ENCODE results near the gene TENM3. TPM values are rescaled to one million over a fixed set of nuclear protein-coding genes. Genes with fewer than 3 reads are reported as not detected.

The TENM3 gene
- total and polyA plus RNA-seq, 2 experiments from 2014 or later: 16.1 to 70.9 TPM

DNA sequence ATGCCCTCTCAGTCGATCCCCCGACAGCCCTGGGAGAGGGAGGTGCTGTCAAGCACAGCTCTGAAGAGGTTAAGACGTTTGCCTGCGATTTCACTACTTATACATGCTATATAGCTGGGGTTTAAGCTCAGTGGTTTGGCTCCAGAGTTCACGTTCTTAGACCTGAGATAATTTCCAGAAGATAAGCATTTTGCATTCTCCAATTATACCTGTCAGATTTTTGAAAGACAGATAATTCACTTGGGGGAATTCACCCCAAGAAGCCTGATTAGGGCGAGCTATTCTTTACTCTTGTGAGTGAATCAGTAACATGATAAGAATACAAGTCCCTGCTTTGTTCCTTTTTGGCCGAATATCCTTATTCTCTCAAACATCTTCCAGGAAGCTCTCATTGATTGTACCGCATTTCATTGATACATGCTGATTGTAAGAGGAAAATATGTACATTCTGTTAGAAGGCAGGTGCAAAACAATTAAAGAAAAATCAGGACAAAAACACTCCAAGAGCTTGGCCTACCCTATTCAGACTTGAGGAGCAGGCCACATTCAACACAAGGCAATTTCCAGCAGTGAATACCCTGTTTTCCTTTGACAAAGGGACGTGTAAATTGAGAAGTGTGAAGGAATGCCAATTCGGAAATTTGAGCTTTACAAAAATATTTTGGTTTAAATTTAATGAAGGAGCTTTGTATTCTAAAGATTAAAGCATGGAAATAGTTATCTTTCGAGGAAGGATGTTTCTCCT, 30.2 kb downstream of the TENM3 start:
- no peaks in the 10 kb centered on the region for H3K9me3 ChIP-seq (ENCODE audit: low read depth)
- no peak overlapping the region for H3K4me3 ChIP-seq
- H4K20me1 ChIP-seq (ENCODE audit: insufficient read depth, poor library complexity, severe bottlenecking): no peaks in the 10 kb centered on the region
- TF ChIP-seq EZH2 (IDR thresholded peaks at IDR 0.05; ENCODE audit: borderline replicate concordance): no peak
- TF ChIP-seq EZH2phosphoT487 (IDR thresholded peaks at IDR 0.05; ENCODE audit: low read depth, severe bottlenecking, unreplicated experiment): no peak
- no peak for TF ChIP-seq CTCF (IDR thresholded peaks at IDR 0.05; ENCODE audit: poor library complexity)
- no peaks in the 10 kb centered on the region for H3K36me3 ChIP-seq (replicated peaks; ENCODE audit: insufficient read depth, low read depth)
- no peak overlapping the region for H3K27ac ChIP-seq
- H3K4me1 ChIP-seq (ENCODE audit: insufficient read depth): peaks cover 19% of the 10 kb centered on the region
- H3K9me2 ChIP-seq (replicated peaks; ENCODE audit: insufficient read depth): no peaks in the 10 kb centered on the region
- H3K4me2 ChIP-seq: no peak overlapping the region
- 73% methylated on average over 11 of the region's 11 CpGs for WGBS (ENCODE audit: low lambda C conversion rate, missing lambda C conversion rate)
- H3K27me3 ChIP-seq: no peaks in the 10 kb centered on the region
- no peaks in the 10 kb centered on the region for H3K79me2 ChIP-seq
- no peak for DNase-seq (ENCODE audit: low spot score)
- H2AFZ ChIP-seq: no peak overlapping the region

DNA sequence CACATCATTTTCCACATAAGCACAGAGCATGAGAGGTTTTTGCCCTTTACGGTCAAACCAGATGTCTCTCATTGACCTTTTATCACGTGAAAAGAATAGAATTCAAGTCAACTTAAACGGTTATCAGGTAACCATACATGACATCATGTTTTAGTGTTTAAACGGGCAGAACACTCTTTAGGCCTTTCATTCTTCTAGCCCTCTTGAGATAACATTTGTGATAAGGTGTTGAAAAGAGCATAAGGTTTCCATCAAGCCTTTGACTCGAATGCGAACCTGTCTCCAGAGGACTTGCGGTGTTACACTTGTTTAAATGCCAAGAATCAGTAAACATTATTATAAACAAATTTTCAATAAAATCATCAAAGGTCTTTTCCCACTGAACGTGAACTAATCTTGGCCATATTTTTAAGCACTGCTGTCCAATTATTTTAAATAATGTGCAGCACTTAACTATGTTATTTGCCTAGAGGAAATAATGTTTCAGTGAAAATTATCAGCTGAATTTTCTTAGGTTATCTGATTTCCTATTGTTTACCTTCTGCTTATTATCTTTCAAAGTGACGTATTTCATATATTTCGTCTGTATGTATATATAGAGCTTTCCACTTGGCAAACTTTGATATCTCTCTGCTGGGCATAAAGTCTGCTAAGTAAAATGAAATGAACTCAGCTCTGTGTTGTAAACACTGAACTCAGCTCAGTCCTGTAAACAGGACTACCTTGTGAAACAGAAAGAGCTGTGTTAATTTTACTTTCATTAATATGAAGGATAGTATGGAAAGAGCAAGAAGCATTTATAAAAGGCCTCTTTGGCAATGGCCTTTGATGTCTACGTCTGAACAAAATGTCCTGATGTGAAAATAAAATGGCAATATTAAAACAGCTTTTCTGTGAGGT, 33.3 kb downstream of the TENM3 start:
- peak overlapping the region; percentile 63 for H3K4me2 ChIP-seq
- no peaks in the 10 kb centered on the region for H3K9me2 ChIP-seq (replicated peaks; ENCODE audit: insufficient read depth)
- no peaks in the 10 kb centered on the region for H4K20me1 ChIP-seq (ENCODE audit: insufficient read depth, poor library complexity, severe bottlenecking)
- no peak overlapping the region for H3K4me3 ChIP-seq
- H3K79me2 ChIP-seq: no peaks in the 10 kb centered on the region
- H3K36me3 ChIP-seq (replicated peaks; ENCODE audit: insufficient read depth, low read depth): no peaks in the 10 kb centered on the region
- peak overlapping the region; percentile 62 for H3K27ac ChIP-seq
- 14% methylated on average over 11 of the region's 11 CpGs for WGBS (ENCODE audit: low lambda C conversion rate, missing lambda C conversion rate)
- H3K27me3 ChIP-seq: no peaks in the 10 kb centered on the region
- no peaks in the 10 kb centered on the region for H3K9me3 ChIP-seq (ENCODE audit: low read depth)
- DNase-seq (ENCODE audit: low spot score): no peak
- peak overlapping the region; percentile 2 for H2AFZ ChIP-seq
- H3K4me1 ChIP-seq (ENCODE audit: insufficient read depth): peaks cover 19% of the 10 kb centered on the region
- no peak for TF ChIP-seq EZH2phosphoT487 (IDR thresholded peaks at IDR 0.05; ENCODE audit: low read depth, severe bottlenecking, unreplicated experiment)
- no peak for TF ChIP-seq EZH2 (IDR thresholded peaks at IDR 0.05; ENCODE audit: borderline replicate concordance)
- TF ChIP-seq CTCF (IDR thresholded peaks at IDR 0.05; ENCODE audit: poor library complexity): no peak

DNA sequence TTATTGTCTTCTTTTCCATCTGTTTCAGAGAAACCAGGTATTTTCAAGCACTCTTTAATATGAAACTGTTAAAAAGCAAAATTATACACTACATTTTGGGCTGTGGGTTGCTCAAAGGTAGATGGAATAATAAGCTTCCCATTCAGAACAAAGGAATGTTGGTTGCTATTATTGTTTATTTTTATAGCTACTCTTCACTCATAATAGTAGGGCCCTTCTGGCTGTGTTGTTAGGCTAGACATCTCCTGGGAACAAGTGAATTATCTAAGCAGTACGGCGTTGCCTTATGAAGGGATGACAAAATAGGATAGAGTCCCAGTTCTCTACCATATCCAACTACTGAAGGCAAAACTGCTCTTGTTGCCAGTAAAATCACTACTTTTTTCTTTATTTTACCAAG, 34.2 kb downstream of the TENM3 start:
- Histone ChIP-seq H3K36me3 (replicated peaks; ENCODE audit: insufficient read depth, low read depth) (no peaks in the 10 kb centered on the region), H3K27ac (peak overlapping the region; percentile 62), H3K79me2 (no peaks in the 10 kb centered on the region), H4K20me1 (ENCODE audit: insufficient read depth, poor library complexity, severe bottlenecking) (no peaks in the 10 kb centered on the region), H3K9me3 (ENCODE audit: low read depth) (no peaks in the 10 kb centered on the region), H3K4me2 (peak overlapping the region; percentile 63), H2AFZ (no peak overlapping the region), H3K27me3 (no peaks in the 10 kb centered on the region), H3K4me1 (ENCODE audit: insufficient read depth) (peaks cover 19% of the 10 kb centered on the region), H3K9me2 (replicated peaks; ENCODE audit: insufficient read depth) (no peaks in the 10 kb centered on the region), H3K4me3 (no peak overlapping the region)
- no peak for DNase-seq (ENCODE audit: low spot score)
- TF ChIP-seq EZH2phosphoT487 (IDR thresholded peaks at IDR 0.05; ENCODE audit: low read depth, severe bottlenecking, unreplicated experiment) (no peak), CTCF (IDR thresholded peaks at IDR 0.05; ENCODE audit: poor library complexity) (no peak), EZH2 (IDR thresholded peaks at IDR 0.05; ENCODE audit: borderline replicate concordance) (no peak)
- WGBS (ENCODE audit: low lambda C conversion rate, missing lambda C conversion rate): 80% methylated on average over 2 of the region's 2 CpGs

Data from hepatocyte (in vitro differentiated cells).